Skeletal muscle satellite cell (primary cell): ENCODE measurements around the gene CORO7.
"Not testable (repeated sequence)": the region's sequence is repeated elsewhere in the genome, so short reads cannot be mapped to it uniquely, and the experiment has no call there.

Source experiments
- H3K27me3 ChIP-seq: 2 replicates; pipeline ENCODE4 v1.7.0; 2013; ENCODE audit warnings: low read length; ENCODE audit not compliant: control insufficient read depth, insufficient read depth
- H3K36me3 ChIP-seq: 2 replicates; pipeline ENCODE4 v1.7.0; 2013; ENCODE audit warnings: mild to moderate bottlenecking, control low read depth, low read length; ENCODE audit not compliant: insufficient read depth
- H3K4me1 ChIP-seq: 2 replicates; pipeline ENCODE4 v1.7.0; 2013; ENCODE audit warnings: low read length; ENCODE audit not compliant: control insufficient read depth, insufficient read depth
- H3K4me2 ChIP-seq: 2 replicates; pipeline ENCODE4 v1.7.0; 2013; ENCODE audit warnings: mild to moderate bottlenecking, low read length
- H3K4me3 ChIP-seq: 2 replicates; pipeline ENCODE4 v1.7.0; 2013; ENCODE audit warnings: low read length
- H3K9ac ChIP-seq: 2 replicates; pipeline ENCODE4 v1.7.0; 2013; ENCODE audit warnings: mild to moderate bottlenecking, low read depth, low read length, moderate library complexity
- H3K9me3 ChIP-seq: replicated peaks from 2 replicates; pipeline ENCODE4 v1.7.0; 2013; ENCODE audit warnings: mild to moderate bottlenecking, control low read depth, low read length

CORO7 gene

GRCh38 chr16:4341250-4341649 is 75.1 kb downstream of the CORO7 start:
- Histone ChIP-seq H3K4me1 (no peaks in the 10 kb centered on the region), H3K27me3 (no peaks in the 10 kb centered on the region), H3K9me3 (no peaks in the 10 kb centered on the region), H3K4me3 (no peak overlapping the region), H3K9ac (no peak overlapping the region), H3K4me2 (no peak overlapping the region), H3K36me3 (peaks cover 42% of the 10 kb centered on the region)

- Histone ChIP-seq H3K9ac (no peak overlapping the region), H3K36me3 (peaks cover 49% of the 10 kb centered on the region), H3K4me3 (no peak overlapping the region), H3K9me3 (no peaks in the 10 kb centered on the region), H3K27me3 (no peaks in the 10 kb centered on the region), H3K4me1 (no peaks in the 10 kb centered on the region), H3K4me2 (no peak overlapping the region)
These were observed 76.0 kb downstream of the CORO7 start for GRCh38 chr16:4340443-4340842.

GRCh38 chr16:4339909-4340308 is 76.5 kb downstream of the CORO7 start:
- Histone ChIP-seq H3K9me3 (no peaks in the 10 kb centered on the region), H3K36me3 (peaks cover 54% of the 10 kb centered on the region), H3K4me2 (no peak overlapping the region), H3K27me3 (no peaks in the 10 kb centered on the region), H3K4me1 (no peaks in the 10 kb centered on the region), H3K9ac (no peak overlapping the region), H3K4me3 (no peak overlapping the region)

- Histone ChIP-seq H3K36me3 (peaks cover 59% of the 10 kb centered on the region), H3K9ac (no peak overlapping the region), H3K4me3 (no peak overlapping the region), H3K27me3 (no peaks in the 10 kb centered on the region), H3K4me2 (no peak overlapping the region), H3K4me1 (no peaks in the 10 kb centered on the region), H3K9me3 (no peaks in the 10 kb centered on the region)
These were observed 76.9 kb downstream of the CORO7 start for GRCh38 chr16:4339455-4339854.

GRCh38 chr16:4338712-4339299 is 77.6 kb downstream of the CORO7 start:
- Histone ChIP-seq H3K4me2 (no peak overlapping the region), H3K4me1 (no peaks in the 10 kb centered on the region), H3K4me3 (no peak overlapping the region), H3K27me3 (no peaks in the 10 kb centered on the region), H3K9me3 (no peaks in the 10 kb centered on the region), H3K9ac (no peak overlapping the region), H3K36me3 (peaks cover 59% of the 10 kb centered on the region)

- Histone ChIP-seq H3K4me3 (no peak overlapping the region), H3K4me2 (no peak overlapping the region), H3K9ac (no peak overlapping the region), H3K4me1 (no peaks in the 10 kb centered on the region), H3K27me3 (no peaks in the 10 kb centered on the region), H3K9me3 (no peaks in the 10 kb centered on the region), H3K36me3 (peaks cover 65% of the 10 kb centered on the region)
These were observed 78.2 kb downstream of the CORO7 start for GRCh38 chr16:4338125-4338582.

- no peak overlapping the region for H3K9ac ChIP-seq
- H3K4me2 ChIP-seq = no peak overlapping the region
- no peaks in the 10 kb centered on the region for H3K4me1 ChIP-seq
- no peaks in the 10 kb centered on the region for H3K27me3 ChIP-seq
- no peak overlapping the region for H3K4me3 ChIP-seq
- H3K9me3 ChIP-seq = no peaks in the 10 kb centered on the region
- H3K36me3 ChIP-seq = peaks cover 66% of the 10 kb centered on the region
These were observed 78.8 kb downstream of the CORO7 start for GRCh38 chr16:4337540-4338088.

GRCh38 chr16:4336701-4337539 is 79.5 kb downstream of the CORO7 start:
- peaks cover 67% of the 10 kb centered on the region for H3K36me3 ChIP-seq
- H3K4me3 ChIP-seq = no peak overlapping the region
- H3K27me3 ChIP-seq = no peaks in the 10 kb centered on the region
- H3K9ac ChIP-seq = no peak overlapping the region
- H3K9me3 ChIP-seq = no peaks in the 10 kb centered on the region
- no peaks in the 10 kb centered on the region for H3K4me1 ChIP-seq
- H3K4me2 ChIP-seq = no peak overlapping the region

- no peak overlapping the region for H3K9ac ChIP-seq
- H3K4me1 ChIP-seq = no peaks in the 10 kb centered on the region
- peaks cover 56% of the 10 kb centered on the region for H3K36me3 ChIP-seq
These were observed 81.5 kb downstream of the CORO7 start for GRCh38 chr16:4334724-4335495.

GRCh38 chr16:4333714-4334113 is 82.7 kb downstream of the CORO7 start:
- H3K27me3 ChIP-seq, H3K4me1 ChIP-seq, H3K9me3 ChIP-seq, H3K4me3 ChIP-seq, H3K9ac ChIP-seq, H3K4me2 ChIP-seq: not testable (repeated sequence)
- H3K36me3 ChIP-seq = peaks cover 45% of the 10 kb centered on the region

More at GRCh38 chr16:4334724-4335495, 81.5 kb downstream of the CORO7 start:
- no peaks in the 10 kb centered on the region for H3K9me3 ChIP-seq
- H3K4me3 ChIP-seq = no peak overlapping the region
- H3K27me3 ChIP-seq = no peaks in the 10 kb centered on the region
- H3K4me2 ChIP-seq = no peak overlapping the region

- H3K4me2 ChIP-seq = no peak overlapping the region
- H3K9me3 ChIP-seq = no peaks in the 10 kb centered on the region
- no peak overlapping the region for H3K4me3 ChIP-seq
- H3K36me3 ChIP-seq = peaks cover 40% of the 10 kb centered on the region
- H3K9ac ChIP-seq = no peak overlapping the region
- H3K27me3 ChIP-seq = no peaks in the 10 kb centered on the region
- H3K4me1 ChIP-seq = peaks cover 6% of the 10 kb centered on the region
These were observed 83.1 kb downstream of the CORO7 start for GRCh38 chr16:4333308-4333638.
